Mucosa of rectum (tissue), 2 donors: ENCODE data around the gene MAST3.

ENCODE experiments used
- H3K27ac ChIP-seq, 2 donors: one replicate each; pipeline ENCODE4 v1.7.0; 2013; ENCODE audit warnings: inconsistent platforms in 2 of 2, low read depth in 2 of 2, low read length in 2 of 2
- H3K27me3 ChIP-seq, 2 donors: one replicate each; pipeline ENCODE4 v1.7.0; 2013; ENCODE audit warnings: low read length in 2 of 2; ENCODE audit not compliant: control insufficient read depth in 2 of 2, insufficient read depth in 2 of 2
- H3K36me3 ChIP-seq, 2 donors: one replicate each; pipeline ENCODE4 v1.7.0; 2013; ENCODE audit warnings: low read length in 2 of 2; ENCODE audit not compliant: control insufficient read depth in 2 of 2, insufficient read depth in 2 of 2
- H3K4me1 ChIP-seq, 2 donors: one replicate each; pipeline ENCODE4 v1.7.0; 2013; ENCODE audit warnings: low read length in 2 of 2, mild to moderate bottlenecking in 1 of 2; ENCODE audit not compliant: control insufficient read depth in 2 of 2, insufficient read depth in 2 of 2
- H3K4me3 ChIP-seq, 2 donors: one replicate each; pipeline ENCODE4 v1.7.0; 2013; ENCODE audit warnings: low read length in 2 of 2
- H3K9ac ChIP-seq, 2 donors: one replicate each; pipeline ENCODE4 v1.7.0; 2013; ENCODE audit warnings: low read length in 2 of 2, low read depth in 1 of 2, mild to moderate bottlenecking in 1 of 2
- H3K9me3 ChIP-seq, 2 donors: one replicate each; pipeline ENCODE4 v1.7.0; 2013; ENCODE audit warnings: low read length in 2 of 2; ENCODE audit not compliant: control insufficient read depth in 2 of 2
- donor health status: healthy.
- donor health status: Normal muscosa, but diverticular disease.

MAST3 gene

GRCh38 chr19:18097217-18097992 lies at the start of gene MAST3:
Gene MAST3, plus strand, starts transcription at chr19:18097778. Its CDS starts 15 bp downstream, at chr19:18097793.
- Histone ChIP-seq H3K9ac (peak within 1 kb of the TSS; percentile 54 to 70), H3K4me1 (peaks cover 12 to 15% of the 10 kb centered on the region in 2 donors), H3K36me3 (no peaks in the 10 kb centered on the region), H3K9me3 (no peaks in the 10 kb centered on the region), H3K27me3 (peaks cover 9 to 14% of the 10 kb centered on the region in 2 donors), H3K4me3 (peak within 1 kb of the TSS; percentile 69 to 79), H3K27ac (peak within 1 kb of the TSS in 1 of 2 donors; percentile 32)

GRCh38 chr19:18049385-18049784 lies 48.2 kb upstream of the MAST3 start:
- H3K27ac ChIP-seq = peak overlapping the region; percentile 61 to 71
- H3K4me1 ChIP-seq = peaks cover 13 to 17% of the 10 kb centered on the region in 2 donors

GRCh38 chr19:18051887-18052286 lies 45.7 kb upstream of the MAST3 start:
- no peak overlapping the region for H3K27ac ChIP-seq
- no peaks in the 10 kb centered on the region for H3K9me3 ChIP-seq
- H3K9ac ChIP-seq = no peak overlapping the region
- H3K4me1 ChIP-seq = peaks cover 6 to 7% of the 10 kb centered on the region in 2 donors
- H3K27me3 ChIP-seq = no peaks in the 10 kb centered on the region
- no peaks in the 10 kb centered on the region for H3K36me3 ChIP-seq
- no peak overlapping the region for H3K4me3 ChIP-seq

More at GRCh38 chr19:18049385-18049784, 48.2 kb upstream of the MAST3 start:
- Histone ChIP-seq H3K4me3 (no peak overlapping the region), H3K27me3 (no peaks in the 10 kb centered on the region), H3K9ac (no peak overlapping the region), H3K36me3 (no peaks in the 10 kb centered on the region), H3K9me3 (no peaks in the 10 kb centered on the region)

- Histone ChIP-seq H3K36me3 (no peaks in the 10 kb centered on the region), H3K4me3 (no peak overlapping the region), H3K9me3 (no peaks in the 10 kb centered on the region), H3K9ac (no peak overlapping the region), H3K4me1 (peaks cover 13% of the 10 kb centered on the region in 2 donors), H3K27me3 (no peaks in the 10 kb centered on the region), H3K27ac (no peak overlapping the region)
Observed at GRCh38 chr19:18053576-18054219, 43.9 kb upstream of the MAST3 start.

GRCh38 chr19:18055967-18056366 lies 41.6 kb upstream of the MAST3 start:
- no peak overlapping the region for H3K4me3 ChIP-seq
- peaks cover 9 to 10% of the 10 kb centered on the region in 2 donors for H3K4me1 ChIP-seq
- H3K27me3 ChIP-seq = no peaks in the 10 kb centered on the region
- no peaks in the 10 kb centered on the region for H3K36me3 ChIP-seq
- H3K27ac ChIP-seq = no peak overlapping the region
- H3K9ac ChIP-seq = no peak overlapping the region
- H3K9me3 ChIP-seq = no peaks in the 10 kb centered on the region

- Histone ChIP-seq H3K9ac (peak overlapping the region in 1 of 2 donors; percentile 62), H3K27ac (peak overlapping the region; percentile 55 to 70), H3K27me3 (no peaks in the 10 kb centered on the region), H3K36me3 (no peaks in the 10 kb centered on the region), H3K9me3 (no peaks in the 10 kb centered on the region), H3K4me1 (peaks cover 9 to 10% of the 10 kb centered on the region in 2 donors), H3K4me3 (no peak overlapping the region)
Observed at GRCh38 chr19:18057557-18057956, 40.0 kb upstream of the MAST3 start.

- Histone ChIP-seq H3K36me3 (no peaks in the 10 kb centered on the region), H3K9ac (peak overlapping the region; percentile 60 to 62), H3K9me3 (no peaks in the 10 kb centered on the region), H3K4me1 (peaks cover 9 to 10% of the 10 kb centered on the region in 2 donors), H3K27ac (peak overlapping the region; percentile 55 to 70), H3K27me3 (no peaks in the 10 kb centered on the region), H3K4me3 (peak overlapping the region; percentile 40 to 44)
Observed at GRCh38 chr19:18058208-18059009, 39.2 kb upstream of the MAST3 start.

- no peaks in the 10 kb centered on the region for H3K27me3 ChIP-seq
- H3K4me1 ChIP-seq = peaks cover 9 to 10% of the 10 kb centered on the region in 2 donors
- no peaks in the 10 kb centered on the region for H3K36me3 ChIP-seq
- H3K9me3 ChIP-seq = no peaks in the 10 kb centered on the region
- H3K9ac ChIP-seq = no peak overlapping the region
- no peak overlapping the region for H3K4me3 ChIP-seq
- H3K27ac ChIP-seq = no peak overlapping the region
Observed at GRCh38 chr19:18059297-18059696, 38.3 kb upstream of the MAST3 start.

GRCh38 chr19:18059902-18060301 lies 37.7 kb upstream of the MAST3 start:
- Histone ChIP-seq H3K27me3 (no peaks in the 10 kb centered on the region), H3K4me1 (peaks cover 9 to 10% of the 10 kb centered on the region in 2 donors), H3K9ac (no peak overlapping the region), H3K36me3 (no peaks in the 10 kb centered on the region), H3K4me3 (no peak overlapping the region), H3K27ac (no peak overlapping the region), H3K9me3 (no peaks in the 10 kb centered on the region)
